Testis (tissue), 2 donors: ENCODE measurements around the gene ARHGAP26.

ENCODE experiments used
- CTCF ChIP-seq, 3 experiments: fragments of 450-650 bp in 2 of 3; fragments of 200-600 bp in 1 of 3; sonication (generic) in 1 of 3; IDR thresholded peaks; one replicate each; pipeline ENCODE4 v1.5.1; 2016 to 2019; ENCODE audit warnings: antibody characterized with exemption in 3 of 3, mild to moderate bottlenecking in 2 of 3, moderate library complexity in 1 of 3
- POLR2A ChIP-seq: fragments of 450-650 bp; IDR thresholded peaks from one replicate; pipeline ENCODE4 v1.6.1; 2017; ENCODE audit warnings: antibody characterized with exemption, mild to moderate bottlenecking, moderate library complexity

GRCh38 chr5:143217804-143218160 lies 447.6 kb downstream of the ARHGAP26 start:
- TF ChIP-seq CTCF (IDR thresholded peaks at IDR 0.05) (no peak), POLR2A (no peak)
